ENCODE data around the gene EIF3L. TPM values are rescaled to one million over a fixed set of nuclear protein-coding genes. Genes with fewer than 3 reads are reported as not detected.

Gene EIF3L
- polyA plus RNA-seq, 1 donor from 2014 or later: 352 TPM

DNA sequence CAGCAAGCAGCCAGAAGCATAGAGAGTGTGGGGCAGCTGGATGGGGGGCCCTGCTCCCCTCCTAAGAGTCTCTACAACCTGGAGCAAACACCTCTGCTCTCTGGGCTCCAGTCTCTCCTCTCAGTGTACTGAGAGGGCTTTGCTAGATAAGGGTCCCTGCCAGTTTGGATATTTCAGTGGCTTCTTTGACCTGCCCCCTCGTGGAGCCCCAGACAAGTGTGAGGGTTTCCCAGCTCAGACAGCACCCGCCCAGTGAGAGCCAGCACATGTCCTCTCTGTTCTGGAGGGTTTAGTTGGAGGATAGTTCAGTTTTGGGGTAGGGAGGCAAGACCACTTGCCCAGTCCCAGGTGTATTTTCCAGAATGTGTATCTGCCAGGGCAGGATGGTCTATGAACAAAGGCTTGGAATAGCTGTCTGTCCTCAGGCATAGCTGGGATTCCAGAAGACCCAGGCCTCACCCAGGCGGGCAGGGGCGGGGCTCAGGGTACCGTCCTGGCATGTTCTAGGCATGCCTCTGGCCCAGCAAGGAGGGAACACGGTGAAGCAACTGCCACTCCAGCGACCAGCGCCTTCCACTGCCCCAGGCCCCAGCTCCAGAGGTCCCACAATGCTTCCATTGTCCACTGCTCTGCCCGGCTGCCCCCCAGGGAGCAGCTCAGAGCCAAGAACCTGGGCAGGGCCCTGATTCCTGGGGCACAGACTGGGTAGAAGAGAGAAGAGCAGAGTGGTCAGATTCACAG is 49.4 kb downstream of the EIF3L start:
- no peaks in the 10 kb centered on the region for H3F3A ChIP-seq (ENCODE audit: insufficient read depth, low read length, poor library complexity, severe bottlenecking)
- H3K27ac ChIP-seq (ENCODE audit: low read length): no peak overlapping the region
- no peaks in the 10 kb centered on the region for H3K79me2 ChIP-seq (replicated peaks; ENCODE audit: insufficient read depth, low read length)
- TF ChIP-seq RAD21 (conservative IDR thresholded peaks at IDR 0.05): no peak
- no peak overlapping the region for H3K4me2 ChIP-seq (ENCODE audit: low read length)
- no peaks in the 10 kb centered on the region for H3K27me3 ChIP-seq (ENCODE audit: insufficient read depth, low read depth, low read length)
- H3K9ac ChIP-seq (ENCODE audit: low read length): no peak overlapping the region
- no peaks in the 10 kb centered on the region for H3K9me3 ChIP-seq (ENCODE audit: low read length)
- no peak overlapping the region for H3K4me3 ChIP-seq (ENCODE audit: low read length)
- no peaks in the 10 kb centered on the region for H3K36me3 ChIP-seq (ENCODE audit: insufficient read depth, low read length)
- no peaks in the 10 kb centered on the region for H3K9me2 ChIP-seq (ENCODE audit: insufficient read depth, low read length)
- no peak overlapping the region for H2AFZ ChIP-seq (ENCODE audit: low read depth, low read length)
- H4K20me1 ChIP-seq (ENCODE audit: insufficient read depth): no peaks in the 10 kb centered on the region

DNA sequence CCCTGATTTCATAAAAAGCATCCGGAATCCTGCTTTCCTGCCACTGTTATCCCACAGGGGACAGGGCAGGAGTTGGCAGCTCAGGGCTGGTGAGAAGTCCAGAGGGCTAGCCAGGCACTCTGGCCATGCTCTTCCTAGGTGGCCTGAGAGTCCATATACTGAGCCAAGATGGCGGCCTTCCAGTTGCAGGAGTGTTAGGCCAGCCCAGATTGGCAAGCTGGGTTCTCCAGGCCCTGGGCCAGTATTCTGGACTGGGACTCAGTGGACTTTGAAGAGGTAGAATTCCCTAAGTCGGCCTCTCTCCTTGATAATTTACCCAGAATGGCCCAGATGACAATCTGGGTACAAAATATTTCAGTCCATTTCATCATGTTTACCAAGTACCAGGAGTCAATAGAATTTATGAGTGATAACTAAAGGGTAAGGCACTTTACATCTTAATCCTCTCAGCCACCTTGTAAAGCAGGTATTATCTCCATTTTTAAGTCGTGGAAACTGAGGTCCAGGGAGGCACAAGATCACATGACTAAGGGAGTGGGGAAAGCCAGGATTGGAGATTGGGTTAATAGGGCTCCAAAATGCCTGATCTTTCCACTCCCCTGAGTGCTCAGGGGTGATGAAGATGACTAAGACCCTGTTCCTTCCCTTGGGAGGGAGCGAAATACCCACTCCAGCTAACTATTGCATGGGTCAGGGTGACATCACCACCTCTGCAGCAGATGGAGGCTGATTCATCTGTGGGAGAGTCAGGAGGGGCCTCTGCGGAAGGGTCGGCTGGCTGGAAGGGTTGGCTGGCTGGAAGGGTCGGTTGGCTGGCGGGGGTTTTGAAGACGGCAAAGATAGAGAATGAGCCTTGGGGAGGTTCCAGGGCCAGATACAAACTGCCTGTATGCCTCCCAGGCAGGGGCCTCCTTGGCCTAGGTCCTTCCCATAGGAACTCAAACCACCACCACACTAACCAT is 55.6 kb downstream of the EIF3L start:
- no peaks in the 10 kb centered on the region for H4K20me1 ChIP-seq (ENCODE audit: insufficient read depth)
- no peaks in the 10 kb centered on the region for H3F3A ChIP-seq (ENCODE audit: insufficient read depth, low read length, poor library complexity, severe bottlenecking)
- no peaks in the 10 kb centered on the region for H3K9me2 ChIP-seq (ENCODE audit: insufficient read depth, low read length)
- H3K9me3 ChIP-seq (ENCODE audit: low read length): no peaks in the 10 kb centered on the region
- H2AFZ ChIP-seq (ENCODE audit: low read depth, low read length): no peak overlapping the region
- no peaks in the 10 kb centered on the region for H3K36me3 ChIP-seq (ENCODE audit: insufficient read depth, low read length)
- TF ChIP-seq EZH2 (IDR thresholded peaks at IDR 0.05; ENCODE audit: borderline replicate concordance, insufficient read depth, low read length, poor library complexity, severe bottlenecking): no peak
- TF ChIP-seq EP300 (conservative IDR thresholded peaks at IDR 0.05; ENCODE audit: poor library complexity, severe bottlenecking): no peak
- no peak for TF ChIP-seq POLR2AphosphoS5 (IDR thresholded peaks at IDR 0.05)
- no peak for TF ChIP-seq RAD21 (conservative IDR thresholded peaks at IDR 0.05)
- TF ChIP-seq, protein P1, sequence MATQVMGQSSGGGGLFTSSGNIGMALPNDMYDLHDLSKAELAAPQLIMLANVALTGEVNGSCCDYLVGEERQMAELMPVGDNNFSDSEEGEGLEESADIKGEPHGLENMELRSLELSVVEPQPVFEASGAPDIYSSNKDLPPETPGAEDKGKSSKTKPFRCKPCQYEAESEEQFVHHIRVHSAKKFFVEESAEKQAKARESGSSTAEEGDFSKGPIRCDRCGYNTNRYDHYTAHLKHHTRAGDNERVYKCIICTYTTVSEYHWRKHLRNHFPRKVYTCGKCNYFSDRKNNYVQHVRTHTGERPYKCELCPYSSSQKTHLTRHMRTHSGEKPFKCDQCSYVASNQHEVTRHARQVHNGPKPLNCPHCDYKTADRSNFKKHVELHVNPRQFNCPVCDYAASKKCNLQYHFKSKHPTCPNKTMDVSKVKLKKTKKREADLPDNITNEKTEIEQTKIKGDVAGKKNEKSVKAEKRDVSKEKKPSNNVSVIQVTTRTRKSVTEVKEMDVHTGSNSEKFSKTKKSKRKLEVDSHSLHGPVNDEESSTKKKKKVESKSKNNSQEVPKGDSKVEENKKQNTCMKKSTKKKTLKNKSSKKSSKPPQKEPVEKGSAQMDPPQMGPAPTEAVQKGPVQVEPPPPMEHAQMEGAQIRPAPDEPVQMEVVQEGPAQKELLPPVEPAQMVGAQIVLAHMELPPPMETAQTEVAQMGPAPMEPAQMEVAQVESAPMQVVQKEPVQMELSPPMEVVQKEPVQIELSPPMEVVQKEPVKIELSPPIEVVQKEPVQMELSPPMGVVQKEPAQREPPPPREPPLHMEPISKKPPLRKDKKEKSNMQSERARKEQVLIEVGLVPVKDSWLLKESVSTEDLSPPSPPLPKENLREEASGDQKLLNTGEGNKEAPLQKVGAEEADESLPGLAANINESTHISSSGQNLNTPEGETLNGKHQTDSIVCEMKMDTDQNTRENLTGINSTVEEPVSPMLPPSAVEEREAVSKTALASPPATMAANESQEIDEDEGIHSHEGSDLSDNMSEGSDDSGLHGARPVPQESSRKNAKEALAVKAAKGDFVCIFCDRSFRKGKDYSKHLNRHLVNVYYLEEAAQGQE (IDR thresholded peaks at IDR 0.05; ENCODE audit: borderline replicate concordance): no peak
- TF ChIP-seq, protein P2, sequence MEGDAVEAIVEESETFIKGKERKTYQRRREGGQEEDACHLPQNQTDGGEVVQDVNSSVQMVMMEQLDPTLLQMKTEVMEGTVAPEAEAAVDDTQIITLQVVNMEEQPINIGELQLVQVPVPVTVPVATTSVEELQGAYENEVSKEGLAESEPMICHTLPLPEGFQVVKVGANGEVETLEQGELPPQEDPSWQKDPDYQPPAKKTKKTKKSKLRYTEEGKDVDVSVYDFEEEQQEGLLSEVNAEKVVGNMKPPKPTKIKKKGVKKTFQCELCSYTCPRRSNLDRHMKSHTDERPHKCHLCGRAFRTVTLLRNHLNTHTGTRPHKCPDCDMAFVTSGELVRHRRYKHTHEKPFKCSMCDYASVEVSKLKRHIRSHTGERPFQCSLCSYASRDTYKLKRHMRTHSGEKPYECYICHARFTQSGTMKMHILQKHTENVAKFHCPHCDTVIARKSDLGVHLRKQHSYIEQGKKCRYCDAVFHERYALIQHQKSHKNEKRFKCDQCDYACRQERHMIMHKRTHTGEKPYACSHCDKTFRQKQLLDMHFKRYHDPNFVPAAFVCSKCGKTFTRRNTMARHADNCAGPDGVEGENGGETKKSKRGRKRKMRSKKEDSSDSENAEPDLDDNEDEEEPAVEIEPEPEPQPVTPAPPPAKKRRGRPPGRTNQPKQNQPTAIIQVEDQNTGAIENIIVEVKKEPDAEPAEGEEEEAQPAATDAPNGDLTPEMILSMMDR (IDR thresholded peaks at IDR 0.05; ENCODE audit: poor library complexity, severe bottlenecking): no peak
- TF ChIP-seq TAF1 (IDR thresholded peaks at IDR 0.05; ENCODE audit: low read depth): no peak
- no peak for TF ChIP-seq SMC3 (conservative IDR thresholded peaks at IDR 0.05; ENCODE audit: poor library complexity)
- TF ChIP-seq MXI1 (conservative IDR thresholded peaks at IDR 0.05; ENCODE audit: poor library complexity, severe bottlenecking): no peak
- peak overlapping the region; percentile 63 for H3K4me3 ChIP-seq (ENCODE audit: low read length)
- H3K79me2 ChIP-seq (replicated peaks; ENCODE audit: insufficient read depth, low read length): no peaks in the 10 kb centered on the region
- H3K27me3 ChIP-seq (ENCODE audit: insufficient read depth, low read depth, low read length): no peaks in the 10 kb centered on the region
- no peak overlapping the region for H3K4me2 ChIP-seq (ENCODE audit: low read length)
- no peak overlapping the region for H3K27ac ChIP-seq (ENCODE audit: low read length)
- H3K9ac ChIP-seq (ENCODE audit: low read length): no peak overlapping the region
